IPS-18c (cell line): Measurements from ENCODE around the gene TBX2.

ENCODE experiments used
- H3K4me3 ChIP-seq: 2 replicates; pipeline ENCODE4 v1.7.0; 2013; ENCODE audit warnings: low read depth, mild to moderate bottlenecking, low read length, moderate library complexity; ENCODE audit not compliant: insufficient read depth
- H3K9me3 ChIP-seq: one replicate; pipeline ENCODE4 v1.6.1; 2013; ENCODE audit warnings: mild to moderate bottlenecking, low read length, moderate library complexity; ENCODE audit not compliant: control insufficient read depth, insufficient read depth

The TBX2 gene

DNA sequence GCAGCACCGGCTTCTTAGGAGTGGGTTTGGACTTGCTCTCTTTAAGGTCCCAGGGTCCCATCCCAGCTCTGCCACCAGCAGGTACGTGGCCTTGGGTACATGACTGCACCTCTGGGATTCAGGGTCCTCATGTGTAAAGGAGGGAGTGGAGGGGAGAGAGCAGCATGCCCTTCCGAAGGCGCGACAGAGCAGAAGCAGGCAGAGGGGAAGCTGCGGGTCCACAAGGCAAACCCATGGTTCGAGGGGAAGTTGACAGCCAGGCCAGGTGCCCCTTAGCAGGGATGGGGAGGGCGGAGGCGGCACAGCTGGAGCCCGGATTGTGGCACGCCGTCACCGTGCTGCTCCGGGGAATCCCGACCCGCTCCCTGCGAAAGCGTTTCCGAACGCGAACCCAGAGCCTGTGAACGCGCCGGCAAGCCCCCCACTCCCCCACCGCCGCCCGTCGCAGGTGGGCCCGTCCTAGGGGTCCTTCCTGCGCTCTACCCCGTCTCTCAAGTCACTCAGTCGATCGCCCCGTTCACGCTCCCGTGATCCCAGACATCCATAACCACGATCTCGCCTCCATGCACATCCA lies 4.1 kb upstream of the TBX2 start:
- Histone ChIP-seq H3K4me3 (peak overlapping the region; percentile 34; the same call in 1 of the 2 replicates), H3K9me3 (peaks cover 3% of the 10 kb centered on the region)

DNA sequence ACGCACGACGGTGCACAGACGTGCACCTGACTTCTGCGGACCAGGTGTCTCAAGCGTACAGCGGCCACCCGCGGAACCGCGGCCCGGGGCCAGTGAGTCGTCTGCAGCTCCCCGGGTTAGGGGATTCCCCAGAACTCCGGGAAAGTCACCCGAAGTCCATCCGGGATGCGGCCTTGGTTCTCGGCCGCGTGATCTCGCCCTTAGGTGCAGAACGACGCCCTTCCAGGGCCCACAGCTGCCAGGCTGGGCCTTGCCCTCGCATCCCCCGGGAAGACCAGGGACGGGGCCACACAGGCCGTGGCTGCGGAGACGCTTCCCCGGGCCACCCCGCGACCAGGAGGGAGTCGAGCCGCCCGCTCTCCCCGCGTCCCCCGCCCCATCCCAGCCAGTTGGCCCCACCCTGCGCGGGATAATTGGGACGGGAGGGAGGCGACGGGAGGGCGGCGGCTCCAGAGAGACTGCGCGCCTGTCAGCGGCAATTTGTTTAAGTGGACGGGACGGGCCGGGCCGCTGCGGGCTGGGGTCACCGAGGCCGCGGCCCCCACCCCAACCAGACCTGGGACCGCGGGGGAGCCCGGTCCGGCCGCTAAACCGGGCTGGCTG lies 3.6 kb upstream of the TBX2 start:
- H3K9me3 ChIP-seq = peaks cover 5% of the 10 kb centered on the region
- peak overlapping the region; percentile 34 for H3K4me3 ChIP-seq

DNA sequence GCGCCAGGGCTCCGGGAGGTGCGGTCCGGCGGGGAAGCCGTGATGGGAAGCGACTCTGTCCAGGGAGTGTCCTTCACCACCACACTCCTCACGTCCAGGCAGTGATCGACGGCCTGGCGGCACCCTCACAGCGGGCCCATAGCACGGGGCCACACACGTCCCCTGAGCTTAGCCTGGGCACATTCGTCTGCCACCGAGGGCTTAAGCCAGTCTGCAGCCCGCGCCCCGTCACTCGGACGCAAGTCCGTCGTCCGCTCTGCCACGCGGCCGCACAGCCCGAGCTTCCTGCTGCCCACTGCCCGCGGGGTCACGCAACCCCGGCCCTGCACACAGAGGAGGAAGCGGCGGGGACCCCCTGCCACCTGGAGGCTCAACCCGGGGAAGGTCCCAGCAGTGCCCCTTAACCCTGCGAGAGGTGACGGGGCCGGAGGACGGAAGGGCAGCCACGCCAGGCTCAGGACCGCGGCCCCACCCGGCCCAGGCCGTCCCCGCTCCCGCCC lies 3.0 kb upstream of the TBX2 start:
- Histone ChIP-seq H3K4me3 (peak overlapping the region; percentile 34; the same call in 1 of the 2 replicates), H3K9me3 (peaks cover 5% of the 10 kb centered on the region)

DNA sequence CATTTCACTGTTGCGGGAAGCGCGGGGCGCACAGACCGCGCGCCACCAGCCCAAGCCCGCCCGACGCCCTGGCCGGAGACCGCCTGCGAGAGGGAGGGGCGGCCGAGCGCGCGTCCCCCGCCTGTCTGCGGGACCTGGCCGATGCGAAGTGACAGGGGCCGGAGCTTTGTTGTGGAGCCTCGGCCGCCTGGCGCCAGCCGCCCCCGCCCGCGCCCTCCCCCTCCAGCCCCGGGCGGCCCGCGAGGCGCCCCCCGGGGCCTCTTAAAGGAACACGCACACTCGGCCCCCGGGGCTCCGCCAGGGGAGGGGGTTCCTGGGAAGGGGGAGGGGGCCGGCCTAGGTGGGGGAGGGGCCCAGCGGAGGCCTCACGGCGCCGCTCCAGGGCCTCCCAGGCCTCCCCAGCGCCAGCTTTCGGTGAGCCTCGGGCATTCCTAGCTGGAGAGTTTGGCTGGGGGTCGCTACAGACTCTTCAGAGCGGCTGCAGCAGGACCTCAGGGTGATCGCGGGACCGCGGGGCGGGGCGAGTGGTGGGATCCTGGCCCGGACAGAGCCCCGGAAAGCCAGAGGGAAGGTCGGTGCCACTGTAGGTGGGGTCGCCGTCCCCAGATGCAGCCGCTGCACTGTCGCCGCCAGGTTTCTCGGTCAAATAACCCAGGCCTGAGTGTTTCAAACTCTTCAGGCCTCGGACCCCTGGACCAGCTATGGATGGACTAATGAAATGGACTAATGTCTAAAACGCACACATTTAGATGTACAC lies 2.4 kb upstream of the TBX2 start:
- Histone ChIP-seq H3K4me3 (peak overlapping the region; percentile 41; the same call in 1 of the 2 replicates), H3K9me3 (peaks cover 5% of the 10 kb centered on the region)

DNA sequence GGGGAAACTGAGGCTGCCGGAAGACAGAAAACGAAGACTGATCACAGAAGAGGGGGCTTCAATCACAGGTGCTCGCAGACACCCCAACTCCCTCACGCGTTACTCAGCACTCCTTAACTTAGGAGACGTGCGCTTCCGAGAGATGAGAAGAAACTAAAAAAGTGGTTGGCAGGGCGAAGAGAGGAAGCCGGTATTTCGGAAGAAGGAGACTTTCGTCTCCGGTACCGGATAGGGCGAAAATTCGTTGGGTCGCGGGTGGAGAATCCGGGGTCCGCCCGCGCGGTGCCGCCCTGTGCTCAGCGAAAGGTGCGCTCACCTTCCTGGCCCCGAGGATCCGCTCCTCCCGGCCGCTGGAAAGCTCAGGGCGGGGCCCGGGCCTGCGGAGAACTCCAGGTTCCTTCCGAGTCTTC lies 917 bp upstream of the TBX2 start:
- Histone ChIP-seq H3K4me3 (peak overlapping the region; percentile 44; the same call in 1 of the 2 replicates), H3K9me3 (peaks cover 5% of the 10 kb centered on the region)

DNA sequence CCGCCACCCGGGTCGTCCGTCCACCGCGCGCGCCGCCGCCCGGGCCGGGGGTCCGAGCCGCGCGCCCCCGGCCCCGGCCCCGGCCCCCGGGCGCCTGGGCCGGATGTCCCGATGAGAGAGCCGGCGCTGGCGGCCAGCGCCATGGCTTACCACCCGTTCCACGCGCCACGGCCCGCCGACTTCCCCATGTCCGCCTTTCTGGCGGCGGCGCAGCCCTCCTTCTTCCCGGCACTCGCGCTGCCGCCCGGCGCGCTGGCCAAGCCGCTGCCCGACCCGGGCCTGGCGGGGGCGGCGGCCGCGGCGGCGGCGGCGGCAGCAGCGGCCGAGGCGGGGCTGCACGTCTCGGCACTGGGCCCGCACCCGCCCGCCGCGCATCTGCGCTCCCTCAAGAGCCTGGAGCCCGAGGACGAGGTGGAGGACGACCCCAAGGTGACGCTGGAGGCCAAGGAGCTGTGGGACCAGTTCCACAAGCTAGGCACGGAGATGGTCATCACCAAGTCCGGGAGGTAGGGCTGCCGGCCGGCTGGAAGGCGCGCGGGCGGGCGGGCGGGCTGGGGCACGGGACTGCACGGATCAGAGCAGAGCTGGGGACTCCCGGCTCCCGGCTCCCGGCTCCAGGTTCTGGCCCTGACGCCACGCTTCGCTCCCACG lies 548 bp downstream of the TBX2 start:
- no peak overlapping the region; the same call in 1 of the 2 replicates for H3K4me3 ChIP-seq
- H3K9me3 ChIP-seq = peaks cover 5% of the 10 kb centered on the region

DNA sequence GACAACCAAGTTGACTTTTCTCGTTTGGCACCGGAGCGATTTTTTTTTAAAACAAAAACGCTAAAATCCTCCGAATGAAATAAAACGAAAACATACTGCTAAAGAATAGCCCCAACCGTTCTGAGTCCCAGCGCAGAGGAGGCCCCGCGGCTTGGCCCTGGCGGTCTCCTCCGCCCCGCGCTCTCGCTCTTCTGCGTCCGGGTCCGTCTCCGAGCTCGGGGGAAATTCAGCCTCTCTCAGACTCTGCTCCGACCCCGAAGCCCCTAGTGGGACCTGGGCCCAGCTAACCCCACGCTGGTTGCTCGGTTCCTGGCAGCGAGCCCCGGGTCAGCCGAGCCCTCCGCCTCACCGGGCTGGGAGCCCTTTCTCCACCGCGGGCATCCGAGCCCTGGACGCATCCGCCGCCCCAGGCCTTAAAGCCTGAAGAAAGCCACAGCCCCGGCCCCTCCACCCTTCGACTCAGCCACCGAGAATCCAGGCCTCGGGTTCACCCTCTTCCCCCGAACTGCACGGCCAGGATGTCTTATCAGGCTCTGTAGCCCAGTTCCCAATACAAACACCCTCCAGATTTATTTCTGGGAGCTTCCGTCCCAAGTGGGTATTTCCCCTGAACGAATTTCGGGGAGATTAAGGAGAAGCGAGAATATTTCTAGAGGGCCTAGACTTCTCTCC lies 1.2 kb downstream of the TBX2 start:
- Histone ChIP-seq H3K9me3 (peaks cover 9% of the 10 kb centered on the region), H3K4me3 (no peak overlapping the region; the same call in 1 of the 2 replicates)

DNA sequence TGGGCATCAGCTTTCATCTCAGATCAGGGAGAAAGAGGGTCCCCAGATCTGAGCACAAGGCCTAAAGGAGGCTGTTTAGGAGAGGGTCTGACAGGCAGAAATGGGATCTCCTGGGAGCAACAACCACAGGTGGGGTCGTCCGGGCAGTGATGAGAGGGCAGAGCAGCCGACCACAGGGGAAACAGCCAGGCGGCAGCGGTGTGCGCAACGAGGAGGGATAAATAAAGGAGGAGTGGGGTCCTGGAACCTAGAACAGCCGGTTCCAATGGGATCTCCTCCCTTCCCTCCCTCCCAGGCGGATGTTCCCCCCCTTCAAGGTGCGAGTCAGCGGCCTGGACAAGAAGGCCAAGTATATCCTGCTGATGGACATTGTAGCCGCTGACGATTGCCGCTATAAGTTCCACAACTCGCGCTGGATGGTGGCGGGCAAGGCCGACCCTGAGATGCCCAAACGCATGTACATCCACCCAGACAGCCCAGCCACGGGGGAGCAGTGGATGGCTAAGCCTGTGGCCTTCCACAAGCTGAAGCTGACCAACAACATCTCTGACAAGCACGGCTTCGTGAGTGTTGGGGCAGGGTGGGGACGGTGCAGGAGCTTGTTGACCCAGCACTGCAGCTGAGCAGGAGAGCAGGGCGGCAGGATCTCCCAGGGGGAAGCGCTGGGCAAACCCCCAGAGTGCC lies 1.9 kb downstream of the TBX2 start:
- H3K9me3 ChIP-seq = peaks cover 9% of the 10 kb centered on the region
- H3K4me3 ChIP-seq = no peak overlapping the region

DNA sequence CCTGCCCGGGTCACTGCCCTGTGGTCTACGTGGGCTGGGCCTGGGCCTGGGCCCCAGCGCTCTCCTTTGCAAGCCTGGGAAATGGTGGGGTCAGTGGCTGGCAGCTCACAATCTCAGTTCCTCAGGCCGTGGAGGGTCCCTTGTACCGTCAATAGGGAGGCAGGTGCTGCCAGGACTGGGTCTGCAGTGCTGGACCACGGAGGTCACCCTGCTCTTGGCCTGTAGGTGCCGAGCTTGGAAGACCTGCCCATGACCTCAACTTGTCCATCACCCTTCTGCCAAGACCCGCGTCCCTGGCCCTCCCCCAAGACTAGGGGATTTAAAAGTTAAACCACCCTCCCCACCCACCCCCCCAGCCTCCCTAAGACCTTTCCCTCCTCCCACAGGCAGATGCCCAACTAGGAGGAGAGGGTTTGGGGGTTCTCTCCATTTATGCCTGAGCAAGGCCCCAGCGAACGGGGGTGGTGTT lies 2.5 kb downstream of the TBX2 start:
- Histone ChIP-seq H3K9me3 (peaks cover 9% of the 10 kb centered on the region), H3K4me3 (no peak overlapping the region)

DNA sequence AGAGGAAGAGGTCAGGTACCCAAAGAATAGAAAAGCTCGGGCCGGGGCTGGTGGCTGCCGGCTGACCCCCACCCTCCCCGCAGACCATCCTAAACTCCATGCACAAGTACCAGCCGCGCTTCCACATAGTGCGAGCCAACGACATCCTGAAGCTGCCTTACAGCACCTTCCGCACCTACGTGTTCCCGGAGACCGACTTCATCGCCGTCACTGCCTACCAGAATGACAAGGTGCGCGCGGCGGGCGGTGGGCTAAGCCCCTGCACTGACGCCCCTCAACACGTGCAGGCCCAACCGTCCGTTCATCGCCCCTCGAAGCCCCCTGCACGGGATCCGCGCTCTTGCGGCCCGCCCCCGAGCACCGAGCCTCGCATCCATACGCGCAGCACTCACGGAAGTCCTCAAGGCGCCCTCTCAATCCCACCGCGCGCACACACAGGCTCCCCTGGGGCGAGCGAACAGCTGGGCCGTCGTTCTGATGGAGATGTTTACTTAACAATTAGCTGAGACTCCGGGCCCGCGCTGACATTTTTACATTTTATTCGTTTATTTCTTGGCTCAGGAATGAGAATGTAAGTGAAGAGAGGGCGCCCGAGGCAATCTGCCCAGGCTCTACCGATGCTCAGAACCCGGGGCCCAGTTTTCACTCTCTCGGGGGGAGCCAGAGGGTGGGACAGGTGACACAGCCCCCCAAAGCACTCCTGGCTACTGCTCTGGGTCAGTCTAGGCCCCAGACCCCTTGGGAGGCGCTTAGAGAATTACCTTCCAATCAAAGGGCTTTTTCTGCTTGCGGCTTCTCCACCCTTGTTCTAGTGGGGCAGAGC lies 3.5 kb downstream of the TBX2 start:
- H3K4me3 ChIP-seq = peak overlapping the region; percentile 9; the same call in 1 of the 2 replicates

DNA sequence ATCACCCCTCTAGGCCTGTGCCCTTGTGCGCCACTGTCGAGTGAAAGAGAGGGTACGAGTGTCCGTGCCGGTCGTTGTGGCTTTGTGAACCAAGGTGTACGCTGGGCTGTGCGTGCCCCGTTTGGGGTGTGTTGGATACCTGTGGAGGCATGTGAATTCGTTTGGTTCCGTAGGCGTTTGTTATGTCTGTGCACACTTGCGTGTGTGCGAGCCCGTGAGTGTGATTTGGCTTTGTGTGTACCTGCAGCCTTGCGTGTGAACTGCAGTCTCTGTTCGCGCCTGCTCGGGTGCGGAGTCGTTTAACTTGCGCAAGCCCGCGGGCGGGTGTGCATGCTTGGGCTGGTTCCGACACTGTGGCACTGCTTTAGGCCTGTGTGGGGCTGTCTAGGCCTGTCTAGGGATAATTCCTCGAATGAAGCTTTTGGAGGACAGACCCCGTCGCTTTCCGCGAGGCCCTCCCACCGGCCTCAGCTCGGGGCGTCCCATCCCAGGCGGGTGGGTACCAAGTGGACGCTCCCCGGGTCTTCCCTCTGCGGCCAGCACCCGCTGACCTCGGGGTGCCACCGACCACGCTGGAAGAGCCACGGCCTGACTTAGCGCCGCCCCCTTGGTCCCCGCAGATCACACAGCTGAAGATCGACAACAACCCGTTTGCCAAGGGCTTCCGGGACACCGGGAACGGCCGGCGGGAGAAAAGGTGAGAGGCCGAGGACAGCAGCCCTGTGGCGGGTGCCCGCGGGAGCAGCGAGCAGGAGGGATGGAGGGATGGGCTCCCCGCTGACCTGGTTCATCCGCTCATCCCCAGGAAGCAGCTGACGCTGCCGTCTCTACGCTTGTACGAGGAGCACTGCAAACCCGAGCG lies 4.4 kb downstream of the TBX2 start:
- H3K4me3 ChIP-seq = peak overlapping the region; percentile 20; the same call in 1 of the 2 replicates
- peaks cover 6% of the 10 kb centered on the region for H3K9me3 ChIP-seq

More for the DNA sequence above, 3.5 kb downstream of the TBX2 start:
- H3K9me3 ChIP-seq = peaks cover 8% of the 10 kb centered on the region

DNA sequence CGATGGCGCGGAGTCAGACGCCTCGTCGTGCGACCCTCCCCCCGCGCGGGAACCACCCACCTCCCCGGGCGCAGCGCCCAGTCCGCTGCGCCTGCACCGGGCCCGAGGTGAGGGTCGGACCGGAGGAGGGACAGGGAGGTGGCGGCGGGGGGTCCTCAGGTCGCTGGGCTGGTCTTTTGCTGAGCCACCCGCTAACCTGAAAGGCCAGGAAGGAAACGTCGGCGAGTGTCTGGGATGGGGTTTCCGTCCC lies 4.9 kb downstream of the TBX2 start:
- peaks cover 6% of the 10 kb centered on the region for H3K9me3 ChIP-seq
- H3K4me3 ChIP-seq = peak overlapping the region; percentile 20; the same call in 1 of the 2 replicates

DNA sequence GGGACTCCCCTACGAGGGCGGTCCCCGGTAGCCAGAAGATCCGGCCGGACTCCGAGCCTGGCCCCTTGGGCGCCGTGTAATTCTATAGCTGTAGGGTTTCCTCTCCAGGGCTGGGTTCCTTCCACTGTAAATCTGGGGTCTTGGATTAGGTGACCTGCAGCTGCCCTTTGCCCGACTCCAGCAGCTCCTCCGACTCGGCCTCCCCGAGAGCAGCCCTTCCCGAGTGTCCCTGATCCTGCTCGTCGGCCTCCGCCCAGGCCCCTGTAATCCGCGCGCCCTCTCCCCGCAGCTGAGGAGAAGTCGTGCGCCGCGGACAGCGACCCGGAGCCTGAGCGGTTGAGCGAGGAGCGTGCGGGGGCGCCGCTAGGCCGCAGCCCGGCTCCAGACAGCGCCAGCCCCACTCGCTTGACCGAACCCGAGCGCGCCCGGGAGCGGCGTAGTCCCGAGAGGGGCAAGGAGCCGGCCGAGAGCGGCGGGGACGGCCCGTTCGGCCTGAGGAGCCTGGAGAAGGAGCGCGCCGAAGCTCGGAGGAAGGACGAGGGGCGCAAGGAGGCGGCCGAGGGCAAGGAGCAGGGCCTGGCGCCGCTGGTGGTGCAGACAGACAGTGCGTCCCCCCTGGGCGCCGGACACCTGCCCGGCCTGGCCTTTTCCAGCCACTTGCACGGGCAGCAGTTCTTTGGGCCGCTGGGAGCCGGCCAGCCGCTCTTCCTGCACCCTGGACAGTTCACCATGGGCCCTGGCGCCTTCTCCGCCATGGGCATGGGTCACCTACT lies 5.5 kb downstream of the TBX2 start:
- H3K4me3 ChIP-seq = peak overlapping the region; percentile 21; the same call in 1 of the 2 replicates
- H3K9me3 ChIP-seq = peaks cover 10% of the 10 kb centered on the region

DNA sequence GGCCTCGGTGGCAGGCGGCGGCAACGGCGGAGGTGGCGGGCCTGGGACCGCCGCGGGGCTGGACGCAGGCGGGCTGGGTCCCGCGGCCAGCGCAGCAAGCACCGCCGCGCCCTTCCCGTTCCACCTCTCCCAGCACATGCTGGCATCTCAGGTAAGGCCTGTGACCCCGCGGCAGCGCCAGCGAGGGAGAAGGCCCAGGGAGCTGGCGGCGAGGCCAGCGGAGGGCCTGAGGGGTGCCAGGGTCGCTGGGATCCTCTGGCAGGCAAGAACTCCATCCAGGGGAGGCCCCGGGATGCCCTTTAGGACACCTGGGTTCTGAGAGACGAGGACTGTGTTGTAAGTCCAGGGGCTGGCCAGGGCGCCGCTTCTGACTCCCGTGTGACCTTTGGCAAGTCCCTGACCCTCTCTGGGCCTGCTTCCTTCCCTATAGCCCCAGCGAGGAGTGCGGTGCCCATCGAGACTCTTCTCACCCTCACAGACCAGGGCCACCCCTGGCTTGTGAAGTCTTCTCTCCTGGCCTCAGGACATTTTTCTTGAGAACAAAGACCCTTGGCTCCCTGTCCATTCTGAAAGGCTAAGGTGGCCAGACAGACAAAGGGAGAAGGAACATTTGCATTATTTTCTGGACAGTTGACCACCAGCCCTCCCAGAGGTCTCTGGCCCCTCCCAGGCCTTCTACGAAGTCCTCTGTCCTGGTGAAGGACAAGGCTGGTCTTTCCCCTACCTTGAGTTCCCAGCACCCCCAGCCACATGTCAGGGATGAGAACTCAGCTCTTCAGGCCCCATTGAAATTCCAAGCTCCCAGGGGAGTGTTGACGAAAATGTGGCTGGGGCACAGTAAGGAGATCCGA lies 6.3 kb downstream of the TBX2 start:
- Histone ChIP-seq H3K4me3 (no peak overlapping the region), H3K9me3 (peaks cover 10% of the 10 kb centered on the region)
